Measurements from ENCODE around the gene TMEM192.
"Not testable (repeated sequence)": the region's sequence is repeated elsewhere in the genome, so short reads cannot be mapped to it uniquely, and the experiment has no call there.

TMEM192 gene

DNA sequence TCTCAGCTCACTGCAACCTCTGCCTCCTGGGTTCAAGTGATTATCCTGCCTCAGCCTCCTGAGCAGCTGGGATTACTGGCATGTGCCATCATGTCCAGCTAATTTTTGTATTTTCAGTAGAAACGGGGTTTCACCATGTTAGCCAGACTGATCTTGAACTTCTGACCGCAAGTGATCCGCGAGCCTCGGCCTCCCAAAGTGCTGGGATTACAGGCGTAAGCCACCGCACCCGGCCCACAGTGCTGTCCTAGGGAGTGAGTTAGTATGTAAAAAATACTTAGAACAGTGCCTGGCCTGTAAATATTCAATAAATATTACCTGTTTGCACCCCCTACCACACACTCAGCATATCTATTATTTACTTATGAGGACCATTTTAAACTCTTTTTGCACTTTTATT is 20.5 kb downstream of the TMEM192 start:
- not testable (repeated sequence) for DNase-seq (ENCODE audit: low spot score)

DNA sequence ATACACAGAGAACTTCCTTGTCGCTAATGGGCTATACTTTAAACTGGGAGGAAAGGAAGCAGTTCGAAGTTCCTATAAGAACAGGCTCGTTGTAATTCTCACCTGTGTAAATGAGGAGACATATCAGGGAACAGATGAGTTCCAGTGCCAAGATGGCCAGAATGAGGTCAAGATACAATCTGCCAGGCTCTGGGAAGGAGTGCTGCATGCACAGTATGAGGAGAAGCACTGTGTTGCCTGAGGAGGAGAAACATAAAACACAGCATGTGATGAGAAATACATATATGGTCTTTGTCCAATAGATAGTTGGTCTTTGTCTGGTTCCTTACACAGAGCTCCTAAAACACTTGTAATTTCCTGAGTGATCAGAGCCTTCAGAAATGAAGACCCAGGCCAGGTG is 24.3 kb downstream of the TMEM192 start:
- no peak for DNase-seq (ENCODE audit: low spot score)

DNA sequence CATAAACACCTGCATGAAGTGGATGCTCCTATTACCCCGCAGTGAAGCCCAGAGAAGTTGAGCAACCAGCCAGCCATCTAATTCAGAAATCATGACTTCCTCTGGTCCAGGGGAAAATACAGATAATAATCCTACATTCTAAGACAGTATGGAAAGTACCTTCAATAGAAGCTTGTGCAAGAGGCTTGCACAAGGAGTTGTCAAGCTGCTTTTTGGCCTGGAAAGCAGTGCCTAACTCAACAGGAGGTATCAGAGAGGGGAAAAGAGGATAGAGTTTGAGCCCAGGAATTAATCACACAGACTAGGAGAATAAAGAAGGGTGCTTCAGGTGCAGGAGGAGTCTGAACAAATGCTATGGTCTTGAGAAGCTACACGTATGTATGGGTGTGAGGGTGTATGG is 26.7 kb downstream of the TMEM192 start:
- no peak for DNase-seq (ENCODE audit: low spot score)

DNA sequence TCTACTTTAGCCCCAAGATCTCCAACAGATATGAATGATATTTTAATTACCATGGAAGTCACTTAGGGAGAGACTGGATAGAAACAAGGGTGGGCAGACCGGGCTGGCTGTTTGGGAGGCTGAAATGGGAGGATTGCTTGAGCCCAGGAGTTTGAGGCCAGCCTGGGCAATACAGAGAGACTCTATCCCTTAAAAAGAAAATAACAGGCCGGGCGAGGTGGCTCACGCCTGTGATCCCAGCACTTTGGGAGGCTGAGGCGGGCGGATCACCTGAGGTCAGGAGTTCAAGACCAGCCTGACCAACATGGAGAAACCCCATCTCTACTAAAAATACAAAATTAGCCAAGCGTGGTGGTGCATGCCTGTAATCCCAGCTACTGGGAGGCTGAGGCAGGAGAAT is 27.9 kb downstream of the TMEM192 start:
- not testable (repeated sequence) for DNase-seq (ENCODE audit: low spot score)

DNA sequence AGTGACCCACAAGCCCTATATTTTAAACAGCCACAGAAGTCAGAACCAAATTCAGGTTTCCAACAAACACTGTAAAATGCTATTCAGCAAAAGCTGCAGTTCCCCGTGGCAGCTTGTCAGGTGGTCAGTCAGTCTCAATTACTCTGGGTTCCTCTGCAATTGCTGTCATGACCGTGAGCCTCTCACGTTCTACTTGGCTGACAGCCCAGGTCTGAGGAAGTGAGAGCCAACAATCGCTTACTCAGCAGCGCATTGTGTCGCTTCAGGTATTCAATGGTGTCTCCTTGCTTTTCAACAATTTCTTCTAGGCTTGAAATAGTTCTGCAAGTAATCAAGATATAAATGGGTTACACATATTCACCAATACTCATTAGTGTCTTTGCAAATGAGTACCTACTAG is 33.2 kb downstream of the TMEM192 start:
- DNase-seq (ENCODE audit: low spot score): no peak

DNA sequence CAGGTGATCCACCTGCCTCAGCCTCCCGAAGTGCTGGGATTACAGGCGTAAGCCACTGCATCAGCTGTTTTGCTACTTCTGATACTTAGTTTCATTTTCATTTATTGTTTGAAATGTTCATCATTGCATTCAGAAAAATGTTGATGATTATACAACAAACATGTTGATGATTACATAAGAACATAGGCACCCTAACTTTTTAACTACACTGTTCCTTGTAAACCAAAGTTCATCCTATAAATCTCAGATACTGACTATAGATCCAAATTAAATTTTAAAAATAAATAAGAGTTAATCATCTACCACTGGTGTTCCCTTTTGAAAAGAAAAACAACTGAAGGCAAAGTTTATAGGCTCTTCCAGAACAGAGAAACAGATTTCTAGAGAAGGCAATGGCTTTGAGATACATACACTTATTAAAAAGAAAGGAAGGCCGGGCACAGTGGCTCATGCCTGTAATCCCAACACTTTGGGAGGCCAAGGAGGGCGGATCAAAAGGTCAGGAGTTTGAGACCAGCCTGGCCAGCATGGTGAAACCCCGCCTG is 35.6 kb downstream of the TMEM192 start:
- DNase-seq (ENCODE audit: low spot score): no peak

DNA sequence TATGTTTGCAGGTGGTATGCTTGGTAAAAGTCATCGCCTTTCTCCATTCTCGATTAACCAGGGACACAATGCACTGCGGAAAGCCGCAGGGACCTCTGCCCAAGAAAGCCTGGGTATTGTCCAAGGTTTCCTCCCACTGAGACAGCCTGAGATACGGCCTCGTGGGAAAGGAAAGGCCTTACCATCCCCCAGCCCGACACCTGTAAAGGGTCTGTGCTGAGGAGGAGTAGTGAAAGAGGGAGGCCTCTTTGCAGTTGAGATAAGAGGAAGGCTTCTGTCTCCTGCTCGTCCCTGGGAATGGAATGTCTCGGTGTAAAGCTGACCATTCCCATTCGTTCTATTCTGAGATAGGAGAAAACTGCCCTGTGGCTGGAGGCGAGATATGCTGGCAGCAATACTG is 39.3 kb downstream of the TMEM192 start:
- DNase-seq (ENCODE audit: low spot score): not testable (repeated sequence)

DNA sequence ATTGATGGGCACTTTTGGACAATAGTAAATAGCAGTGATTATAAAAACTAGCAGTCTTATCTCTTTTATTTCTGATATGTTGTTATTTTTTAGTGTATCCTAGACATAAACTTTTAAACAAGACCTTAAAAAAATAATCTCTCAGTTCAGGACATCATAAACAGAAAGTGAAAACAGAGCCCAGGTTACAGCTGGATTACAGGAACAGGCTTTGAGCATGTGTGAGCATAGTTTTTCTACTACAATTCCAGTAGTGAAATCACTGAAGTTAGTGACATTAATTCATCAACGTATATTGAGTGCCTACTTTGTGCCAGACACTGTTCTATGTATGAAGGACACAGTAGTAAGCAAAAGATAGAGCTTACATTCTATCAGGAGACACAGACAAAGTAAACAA is 42.1 kb downstream of the TMEM192 start:
- DNase-seq (ENCODE audit: low spot score): no peak

DNA sequence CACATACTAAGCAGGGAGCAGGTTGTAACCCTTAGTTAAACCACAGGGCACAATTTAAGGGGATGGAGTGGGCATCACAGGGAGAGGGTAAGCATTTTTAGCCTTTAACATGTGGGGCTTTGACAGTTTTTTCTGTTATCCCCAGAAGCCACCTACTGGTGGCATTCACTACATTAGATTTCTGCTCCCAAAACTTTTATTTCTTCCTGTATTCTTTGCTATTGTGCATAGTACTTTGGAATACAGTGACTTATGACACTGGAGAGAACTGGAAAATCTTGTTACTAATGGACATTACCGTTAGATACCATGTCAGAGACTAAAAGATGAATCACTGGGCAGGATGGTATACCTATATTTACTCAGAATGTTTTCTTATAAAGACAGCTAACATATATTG is 51.7 kb downstream of the TMEM192 start:
- DNase-seq (ENCODE audit: low spot score): no peak

DNA sequence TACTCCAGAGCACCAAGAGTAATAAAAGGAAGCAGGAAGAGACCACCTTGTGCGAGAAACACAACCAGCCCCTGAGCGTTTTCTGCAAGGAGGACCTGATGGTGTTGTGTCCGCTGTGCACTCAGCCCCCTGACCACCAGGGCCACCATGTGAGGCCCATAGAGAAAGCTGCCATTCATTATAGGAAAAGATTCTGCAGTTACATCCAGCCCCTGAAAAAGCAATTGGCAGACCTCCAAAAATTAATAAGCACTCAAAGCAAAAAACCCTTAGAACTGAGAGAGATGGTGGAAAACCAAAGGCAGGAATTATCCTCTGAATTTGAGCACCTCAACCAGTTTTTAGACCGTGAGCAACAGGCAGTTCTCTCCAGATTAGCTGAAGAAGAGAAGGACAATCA is 53.3 kb downstream of the TMEM192 start:
- DNase-seq (ENCODE audit: low spot score): no peak

DNA sequence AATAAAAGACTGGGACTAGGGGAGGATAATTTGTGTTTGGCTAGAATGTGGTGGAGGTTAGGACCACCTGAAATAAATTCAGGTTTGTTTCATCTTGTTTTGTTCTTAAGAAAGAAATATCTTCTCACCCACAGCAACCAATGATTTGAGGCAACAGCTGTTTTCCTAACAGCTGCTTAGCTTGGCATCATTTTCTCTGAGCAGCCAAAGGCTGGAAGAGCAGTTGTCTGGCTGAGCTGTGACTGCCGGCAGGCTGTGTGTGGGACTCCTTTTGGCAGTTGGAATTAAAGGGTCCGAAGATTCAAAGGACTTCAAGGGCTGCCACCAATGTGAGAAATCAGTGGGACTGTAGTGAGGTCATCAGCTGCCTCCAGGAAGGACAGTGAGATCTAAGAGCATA is 54.0 kb downstream of the TMEM192 start:
- DNase-seq (ENCODE audit: low spot score): no peak

DNA sequence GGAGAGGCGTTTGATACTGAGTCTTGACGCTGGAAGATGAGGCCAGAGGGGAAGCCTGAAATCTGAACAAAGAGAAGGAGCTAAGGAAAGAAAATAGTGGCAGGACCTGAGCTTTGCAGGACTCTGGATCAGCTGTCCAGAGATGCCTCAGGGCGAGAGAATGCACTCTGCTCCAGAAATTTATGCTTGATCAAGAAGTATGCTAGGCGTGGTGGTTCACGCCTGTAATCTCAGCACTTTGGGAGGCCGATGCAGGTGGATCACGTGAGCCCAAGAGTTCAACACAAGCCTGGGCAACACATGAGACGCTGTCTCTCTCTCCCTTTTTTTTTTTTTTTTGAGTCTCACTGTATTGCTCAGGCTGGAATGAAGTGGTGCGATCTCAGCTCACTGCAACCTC is 57.1 kb downstream of the TMEM192 start:
- DNase-seq (ENCODE audit: low spot score): no peak

DNA sequence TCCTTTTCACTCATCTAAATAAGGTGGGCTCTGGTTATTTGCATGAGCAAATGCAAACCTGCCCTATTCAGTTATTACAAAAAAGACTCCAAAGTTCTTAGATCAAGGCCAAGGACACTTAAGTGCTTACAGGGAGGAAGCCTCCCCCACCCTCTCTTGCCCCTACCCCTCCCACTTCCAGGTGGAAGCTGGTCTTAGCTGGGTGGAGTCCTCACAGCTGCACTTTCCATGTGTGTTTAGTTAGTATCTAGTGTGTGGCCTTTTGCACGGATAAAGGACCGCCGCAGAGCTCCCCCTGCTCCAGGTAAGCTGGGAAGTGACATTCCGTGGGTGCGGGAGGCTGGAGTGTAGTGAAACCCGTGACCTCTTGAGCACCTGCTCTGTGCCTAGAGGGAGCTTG is 59.0 kb downstream of the TMEM192 start, which contains the start of gene TRIM75:
Gene TRIM75 (plus strand): TSS at position 222 of the 400 bp plus-strand sequence. CDS start 5,282 bp downstream, outside the sequence.
- DNase-seq (ENCODE audit: low spot score): no peak

DNA sequence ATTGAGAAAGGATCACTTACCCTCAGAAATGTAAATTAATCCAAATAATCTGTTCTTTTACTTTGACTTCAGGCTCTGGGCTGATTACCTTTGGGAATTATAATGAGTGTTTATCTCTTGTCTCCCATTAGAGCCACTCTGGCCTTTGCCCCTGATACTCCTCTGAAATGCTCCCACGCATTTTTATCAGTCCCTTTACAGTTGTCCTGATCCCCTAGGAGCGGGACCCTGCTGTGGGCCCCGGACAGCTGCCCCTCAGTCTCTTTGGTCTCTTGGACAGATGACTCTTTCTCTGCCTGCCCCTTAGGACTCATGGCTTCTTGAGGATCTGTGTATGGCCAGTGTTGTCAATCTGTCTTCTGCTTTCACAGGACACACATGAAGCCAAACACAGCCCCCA is 60.0 kb downstream of the TMEM192 start:
- no peak for DNase-seq (ENCODE audit: low spot score)

DNA sequence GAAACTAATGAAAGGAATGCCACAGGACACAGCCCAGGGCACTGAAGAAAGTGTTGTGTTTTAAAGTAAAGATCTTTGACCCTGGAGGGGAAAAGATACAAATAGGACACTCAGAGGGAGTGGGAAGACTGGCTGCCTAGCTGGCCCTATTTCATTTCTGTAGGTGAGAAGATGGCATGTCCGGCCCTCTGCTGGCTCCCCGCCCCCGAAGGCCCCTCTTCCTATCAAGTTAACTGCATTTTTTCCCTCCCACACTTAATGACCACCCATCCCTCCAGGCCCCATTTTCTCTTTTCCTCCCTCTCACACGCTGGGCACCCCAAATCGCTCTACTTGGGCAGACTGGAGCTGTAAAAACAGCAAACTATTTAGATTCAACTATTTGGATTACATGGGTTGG is 64.5 kb downstream of the TMEM192 start:
- DNase-seq (ENCODE audit: low spot score): no peak

DNA sequence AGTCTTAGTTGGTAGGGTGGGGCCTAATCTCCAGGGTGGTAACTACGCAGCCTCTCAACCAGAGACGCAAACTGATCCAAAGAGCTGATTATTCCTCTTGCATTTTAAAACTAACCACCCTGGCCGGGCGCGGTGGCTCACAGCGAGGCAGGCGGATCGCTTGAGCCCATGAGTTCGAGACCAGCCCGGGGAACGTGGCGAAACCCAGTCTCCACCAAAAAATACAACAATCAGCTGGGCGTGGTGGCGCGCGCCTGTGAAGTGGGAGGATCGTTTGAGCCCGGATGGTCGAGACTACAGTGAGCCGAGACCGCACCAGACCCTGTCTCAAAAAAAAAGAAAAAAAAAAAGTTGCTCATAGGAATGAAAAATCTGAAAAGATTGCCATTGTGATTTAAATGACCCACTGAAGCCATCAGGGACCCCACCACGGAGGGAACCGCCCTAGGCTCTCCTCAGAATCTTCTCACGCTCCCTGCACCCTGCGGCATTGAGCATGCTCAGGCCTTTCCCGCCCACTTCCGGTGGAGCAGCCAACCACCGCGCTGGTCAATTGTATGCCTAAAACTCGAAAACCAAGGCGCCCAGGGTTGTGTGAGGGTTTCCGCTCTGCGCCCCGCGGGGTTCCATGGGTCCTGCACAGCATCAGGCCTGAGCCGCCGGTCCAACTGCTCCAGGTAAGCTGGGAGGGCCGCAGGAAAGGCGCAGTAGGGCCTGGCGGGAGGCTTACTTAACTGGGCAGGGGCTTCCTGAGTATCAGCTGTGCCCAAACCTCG is 81.0 kb downstream of the TMEM192 start, which contains the start of gene TRIM60:
Gene TRIM60 (plus strand): TSS at position 564 of the 776 bp plus-strand sequence. CDS start 8,074 bp downstream, outside the sequence.
- no peak for DNase-seq (ENCODE audit: low spot score)

DNA sequence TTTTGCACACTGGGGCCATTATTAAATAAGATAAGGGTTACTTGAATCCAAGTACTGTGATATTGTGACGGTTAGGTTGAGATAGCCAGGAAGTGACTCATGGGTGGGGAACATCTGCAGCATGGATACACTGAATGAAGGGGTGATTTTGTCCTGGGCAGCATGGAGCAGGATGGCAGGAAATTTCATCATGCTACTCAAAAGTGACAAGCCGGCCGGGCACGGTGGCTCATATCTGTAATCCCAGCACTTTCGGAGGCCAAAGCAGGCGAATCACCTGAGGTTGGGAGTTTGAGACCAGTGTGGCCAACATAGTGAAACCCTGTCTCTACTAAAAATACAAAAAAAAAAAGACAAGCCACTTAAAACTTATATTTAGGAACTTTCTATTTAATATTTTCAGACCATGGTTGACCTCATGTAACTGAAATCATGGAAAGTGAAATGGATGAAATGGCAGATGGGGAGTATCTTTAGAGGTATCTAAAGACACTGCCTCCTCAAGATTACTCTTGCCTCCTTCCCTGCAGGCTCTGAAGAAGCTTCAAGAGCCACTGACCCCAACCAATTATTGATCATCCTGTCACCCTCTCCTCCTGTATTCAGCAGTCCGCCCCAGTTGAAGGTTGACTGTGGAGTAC is 84.8 kb downstream of the TMEM192 start:
- DNase-seq (ENCODE audit: low spot score): no peak

DNA sequence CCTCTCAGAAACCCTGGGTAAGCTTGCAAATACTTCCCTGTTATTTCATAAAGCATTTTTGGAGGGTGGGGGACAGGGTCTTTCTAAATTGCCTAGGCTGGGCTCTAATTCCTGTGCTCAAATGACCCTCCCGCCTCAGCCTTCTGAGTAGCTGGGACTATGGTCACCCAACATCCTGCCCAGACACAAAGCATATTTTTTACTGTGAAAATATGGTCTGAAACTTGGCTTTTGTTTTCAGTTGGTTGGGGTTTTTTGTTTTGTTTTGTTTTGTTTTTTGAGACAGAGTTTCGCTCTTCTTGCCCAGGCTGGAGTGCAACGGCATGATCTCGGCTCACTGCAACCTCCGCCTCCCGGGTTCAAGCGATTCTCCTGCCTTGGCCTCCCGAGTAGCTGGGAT is 86.9 kb downstream of the TMEM192 start:
- not testable (repeated sequence) for DNase-seq (ENCODE audit: low spot score)

Data from D341Med (cell line).